HepG2 (cell line): Measurements from ENCODE around the gene NCOA7. TPM values are rescaled to one million over a fixed set of nuclear protein-coding genes. Genes with fewer than 3 reads are reported as not detected.

Source experiments
- CREM ChIP-seq, 2 experiments: sonication (generic) in 1 of 2; formaldehyde crosslinking in 1 of 2; IDR thresholded peaks; 2 replicates each; pipeline versions ENCODE4 v1.4.0 to v1.6.1; 2016 to 2020; ENCODE audit warnings: antibody characterized with exemption in 1 of 2, mild to moderate bottlenecking in 1 of 2, missing genetic modification reagents in 1 of 2
- FOXA3 ChIP-seq: IDR thresholded peaks from 2 replicates; pipeline ENCODE4 v1.6.1; 2016; ENCODE audit warnings: missing genetic modification reagents, missing compliant biosample characterization
- MIER2 ChIP-seq: IDR thresholded peaks from 2 replicates; pipeline ENCODE4 v1.6.1; 2016; ENCODE audit warnings: missing biosample characterization, missing genetic modification reagents
- MIXL1 ChIP-seq: IDR thresholded peaks from 2 replicates; pipeline ENCODE4 v1.6.1; 2016
- MTF2 ChIP-seq: sonication (generic); formaldehyde crosslinking; IDR thresholded peaks from 2 replicates; pipeline ENCODE4 v1.5.0; 2020; ENCODE audit warnings: missing genetic modification reagents, borderline replicate concordance
- MXI1 ChIP-seq: IDR thresholded peaks from 3 replicates; pipeline ENCODE4 v1.6.1; 2012; ENCODE audit warnings: low read depth, low read length, inconsistent platforms, borderline replicate concordance
- NCOA2 ChIP-seq: sonication (generic); formaldehyde crosslinking; IDR thresholded peaks from 2 replicates; pipeline ENCODE4 v1.8.0; 2022; ENCODE audit warnings: inconsistent platforms
- PHF5A ChIP-seq: IDR thresholded peaks from one replicate; pipeline ENCODE4 v1.6.1; 2018; ENCODE audit warnings: low read depth, missing genetic modification reagents; ENCODE audit not compliant: unreplicated experiment
- PITX1 ChIP-seq: sonication (generic); formaldehyde crosslinking; IDR thresholded peaks from 2 replicates; pipeline ENCODE4 v1.5.1; 2020; ENCODE audit warnings: mild to moderate bottlenecking, missing genetic modification reagents
- POGZ ChIP-seq: sonication (generic); formaldehyde crosslinking; IDR thresholded peaks from 2 replicates; pipeline ENCODE4 v1.4.0; 2020; ENCODE audit warnings: mild to moderate bottlenecking, missing genetic modification reagents
- RARG ChIP-seq: sonication (generic); formaldehyde crosslinking; IDR thresholded peaks from 2 replicates; pipeline ENCODE4 v1.4.0; 2020; ENCODE audit warnings: low read depth, mild to moderate bottlenecking, missing genetic modification reagents
- RFX1 ChIP-seq: fragments of 450-650 bp; IDR thresholded peaks from 2 replicates; pipeline ENCODE4 v1.6.1; 2017
- SALL1 ChIP-seq: sonication (generic); formaldehyde crosslinking; IDR thresholded peaks from 2 replicates; pipeline ENCODE4 v1.8.0; 2022; ENCODE audit warnings: mild to moderate bottlenecking, missing genetic modification reagents
- SAP130 ChIP-seq: IDR thresholded peaks from 2 replicates; pipeline ENCODE4 v1.6.1; 2016; ENCODE audit warnings: low read depth
- SOX6 ChIP-seq, 2 experiments: fragments of 450-650 bp in 1 of 2; sonication (generic) in 1 of 2; formaldehyde crosslinking in 1 of 2; IDR thresholded peaks; 2 replicates each; pipeline versions ENCODE4 v1.4.0 to v1.6.1; 2017 to 2020; ENCODE audit warnings: antibody characterized with exemption in 1 of 2, mild to moderate bottlenecking in 1 of 2, missing genetic modification reagents in 1 of 2
- ZMYM3 ChIP-seq: sonication (generic); formaldehyde crosslinking; IDR thresholded peaks from 2 replicates; pipeline ENCODE4 v1.5.1; 2020; ENCODE audit warnings: mild to moderate bottlenecking, missing genetic modification reagents
- ZNF790 ChIP-seq: sonication (generic); formaldehyde crosslinking; IDR thresholded peaks from 2 replicates; pipeline ENCODE4 v1.8.0; 2022; ENCODE audit warnings: missing genetic modification reagents, mild to moderate bottlenecking, borderline replicate concordance
- ZNF878 ChIP-seq: sonication (generic); formaldehyde crosslinking; IDR thresholded peaks from 2 replicates; pipeline ENCODE4 v1.8.1; 2023; ENCODE audit warnings: mild to moderate bottlenecking, missing genetic modification reagents, moderate library complexity
- polyA plus RNA-seq, 8 experiments: library from polyadenylated mRNA; depleted of rRNA in 3 of 8; stranded (reverse) in 7 of 8; unstranded in 1 of 8; fragments of >200 nt; fragmentation: Illumina TruSeq in 4 of 8; extraction: Trizol in 4 of 8; gene quantifications; 2 replicates each; pipeline versions ENCODE4 v1.2.1 to v1.2.3, GENCODE V29; 2011 to 2016; ENCODE audit warnings: low read depth in 4 of 8, missing spikeins in 1 of 8, mixed read lengths in 1 of 8; ENCODE audit not compliant: insufficient read depth in 1 of 8
- total RNA-seq, 5 experiments: library from RNA; depleted of rRNA; stranded (reverse); fragments of >200 nt; fragmentation: Illumina TruSeq; extraction: Trizol; gene quantifications; 2 replicates each; pipeline ENCODE4 v1.2.3, GENCODE V29; 2016; ENCODE audit warnings: low read depth in 1 of 5
- TF ChIP-seq, protein P1 (sequence below), 2 experiments: IDR thresholded peaks; 2 replicates each; pipeline ENCODE4 v1.6.1; 2011 to 2012; ENCODE audit warnings: low read length in 2 of 2, borderline replicate concordance in 1 of 2, low read depth in 1 of 2, mild to moderate bottlenecking in 1 of 2, moderate library complexity in 1 of 2
- TF ChIP-seq, protein P2 (sequence below): sonication (generic); formaldehyde crosslinking; IDR thresholded peaks from 2 replicates; pipeline ENCODE4 v1.4.0; 2020; ENCODE audit warnings: low read depth, mild to moderate bottlenecking, missing genetic modification reagents
- TF ChIP-seq, protein P3 (sequence below), 2 experiments: sonication (generic) in 1 of 2; formaldehyde crosslinking in 1 of 2; IDR thresholded peaks; 2 replicates each; pipeline versions ENCODE4 v1.4.0 to v1.6.1; 2016 to 2020; ENCODE audit warnings: borderline replicate concordance in 1 of 2, low read depth in 1 of 2, mild to moderate bottlenecking in 1 of 2, missing genetic modification reagents in 1 of 2

The NCOA7 gene
- total and polyA plus RNA-seq, 2 of the 13 experiments (the other 11 are each of a cell fraction or from before 2014, with no cell fraction given), result 13.6 to 20.8 TPM

DNA sequence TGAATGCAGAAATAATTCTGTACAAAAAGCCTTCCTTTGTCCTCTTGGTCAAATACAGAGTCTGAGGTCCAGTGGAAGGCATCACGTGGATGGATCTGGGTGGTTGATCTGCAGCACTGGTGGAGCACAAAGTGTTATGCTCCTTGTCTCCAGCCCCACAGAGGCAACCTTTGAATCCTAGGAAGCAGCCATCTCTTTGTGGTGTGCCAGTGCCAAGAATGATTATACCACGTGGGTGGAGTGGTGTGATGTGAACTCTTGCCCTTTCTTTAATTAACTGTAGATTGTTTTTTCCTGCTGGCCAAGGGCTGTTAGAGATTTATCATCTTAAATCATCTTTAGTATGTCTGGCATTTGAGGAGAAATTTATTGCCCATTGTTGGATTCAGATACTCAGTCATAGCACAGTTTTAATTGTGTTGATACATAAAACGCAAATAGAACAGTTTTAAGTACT lies 31.1 kb downstream of the NCOA7 start (continued):
- TF ChIP-seq, protein P1, sequence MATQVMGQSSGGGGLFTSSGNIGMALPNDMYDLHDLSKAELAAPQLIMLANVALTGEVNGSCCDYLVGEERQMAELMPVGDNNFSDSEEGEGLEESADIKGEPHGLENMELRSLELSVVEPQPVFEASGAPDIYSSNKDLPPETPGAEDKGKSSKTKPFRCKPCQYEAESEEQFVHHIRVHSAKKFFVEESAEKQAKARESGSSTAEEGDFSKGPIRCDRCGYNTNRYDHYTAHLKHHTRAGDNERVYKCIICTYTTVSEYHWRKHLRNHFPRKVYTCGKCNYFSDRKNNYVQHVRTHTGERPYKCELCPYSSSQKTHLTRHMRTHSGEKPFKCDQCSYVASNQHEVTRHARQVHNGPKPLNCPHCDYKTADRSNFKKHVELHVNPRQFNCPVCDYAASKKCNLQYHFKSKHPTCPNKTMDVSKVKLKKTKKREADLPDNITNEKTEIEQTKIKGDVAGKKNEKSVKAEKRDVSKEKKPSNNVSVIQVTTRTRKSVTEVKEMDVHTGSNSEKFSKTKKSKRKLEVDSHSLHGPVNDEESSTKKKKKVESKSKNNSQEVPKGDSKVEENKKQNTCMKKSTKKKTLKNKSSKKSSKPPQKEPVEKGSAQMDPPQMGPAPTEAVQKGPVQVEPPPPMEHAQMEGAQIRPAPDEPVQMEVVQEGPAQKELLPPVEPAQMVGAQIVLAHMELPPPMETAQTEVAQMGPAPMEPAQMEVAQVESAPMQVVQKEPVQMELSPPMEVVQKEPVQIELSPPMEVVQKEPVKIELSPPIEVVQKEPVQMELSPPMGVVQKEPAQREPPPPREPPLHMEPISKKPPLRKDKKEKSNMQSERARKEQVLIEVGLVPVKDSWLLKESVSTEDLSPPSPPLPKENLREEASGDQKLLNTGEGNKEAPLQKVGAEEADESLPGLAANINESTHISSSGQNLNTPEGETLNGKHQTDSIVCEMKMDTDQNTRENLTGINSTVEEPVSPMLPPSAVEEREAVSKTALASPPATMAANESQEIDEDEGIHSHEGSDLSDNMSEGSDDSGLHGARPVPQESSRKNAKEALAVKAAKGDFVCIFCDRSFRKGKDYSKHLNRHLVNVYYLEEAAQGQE (IDR thresholded peaks at IDR 0.05; ENCODE audit: borderline replicate concordance in 1 of 2, low read depth in 1 of 2, low read length in 2 of 2), result 0 out of 4 replicates have a peak, but pooled peaks of 1 of the 2 experiments have one; percentile 13
- TF ChIP-seq FOXA3 (CRISPR knock-in tag) (peak; percentile 55), MXI1 (0 out of 3 replicates have a peak, but pooled peaks have one; percentile 24), PITX1 (CRISPR knock-in tag) (peak; percentile 69; the same call in 1 of the 2 replicates), NCOA2 (CRISPR knock-in tag) (peak; percentile 58; the same call in 1 of the 2 replicates), CREM (IDR thresholded peaks at IDR 0.05) (peak; percentile 30; the same call in 1 of the 2 replicates), CREM (CRISPR knock-in tag; IDR thresholded peaks at IDR 0.05) (no peak), ZNF878 (peak; percentile 77; the same call in 1 of the 2 replicates), POGZ (CRISPR knock-in tag) (peak; percentile 91), SAP130 (CRISPR knock-in tag) (peak; percentile 76), ZMYM3 (CRISPR knock-in tag) (0 out of 2 replicates have a peak, but pooled peaks have one; percentile 40), MIXL1 (peak; percentile 27; the same call in 1 of the 2 replicates), MIER2 (CRISPR knock-in tag) (peak; percentile 62; the same call in 1 of the 2 replicates), SOX6 (IDR thresholded peaks at IDR 0.05) (no peak), SOX6 (CRISPR knock-in tag; IDR thresholded peaks at IDR 0.05) (peak; percentile 86), SALL1 (peak; percentile 93), ZNF790 (CRISPR knock-in tag) (no peak), RFX1 (no peak), MTF2 (CRISPR knock-in tag) (no peak), PHF5A (CRISPR knock-in tag) (no peak), RARG (peak; percentile 75; the same call in 1 of the 2 replicates)
- TF ChIP-seq, protein P2, sequence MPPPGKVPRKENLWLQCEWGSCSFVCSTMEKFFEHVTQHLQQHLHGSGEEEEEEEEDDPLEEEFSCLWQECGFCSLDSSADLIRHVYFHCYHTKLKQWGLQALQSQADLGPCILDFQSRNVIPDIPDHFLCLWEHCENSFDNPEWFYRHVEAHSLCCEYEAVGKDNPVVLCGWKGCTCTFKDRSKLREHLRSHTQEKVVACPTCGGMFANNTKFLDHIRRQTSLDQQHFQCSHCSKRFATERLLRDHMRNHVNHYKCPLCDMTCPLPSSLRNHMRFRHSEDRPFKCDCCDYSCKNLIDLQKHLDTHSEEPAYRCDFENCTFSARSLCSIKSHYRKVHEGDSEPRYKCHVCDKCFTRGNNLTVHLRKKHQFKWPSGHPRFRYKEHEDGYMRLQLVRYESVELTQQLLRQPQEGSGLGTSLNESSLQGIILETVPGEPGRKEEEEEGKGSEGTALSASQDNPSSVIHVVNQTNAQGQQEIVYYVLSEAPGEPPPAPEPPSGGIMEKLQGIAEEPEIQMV (CRISPR knock-in tag), result no peak
- TF ChIP-seq, protein P3, sequence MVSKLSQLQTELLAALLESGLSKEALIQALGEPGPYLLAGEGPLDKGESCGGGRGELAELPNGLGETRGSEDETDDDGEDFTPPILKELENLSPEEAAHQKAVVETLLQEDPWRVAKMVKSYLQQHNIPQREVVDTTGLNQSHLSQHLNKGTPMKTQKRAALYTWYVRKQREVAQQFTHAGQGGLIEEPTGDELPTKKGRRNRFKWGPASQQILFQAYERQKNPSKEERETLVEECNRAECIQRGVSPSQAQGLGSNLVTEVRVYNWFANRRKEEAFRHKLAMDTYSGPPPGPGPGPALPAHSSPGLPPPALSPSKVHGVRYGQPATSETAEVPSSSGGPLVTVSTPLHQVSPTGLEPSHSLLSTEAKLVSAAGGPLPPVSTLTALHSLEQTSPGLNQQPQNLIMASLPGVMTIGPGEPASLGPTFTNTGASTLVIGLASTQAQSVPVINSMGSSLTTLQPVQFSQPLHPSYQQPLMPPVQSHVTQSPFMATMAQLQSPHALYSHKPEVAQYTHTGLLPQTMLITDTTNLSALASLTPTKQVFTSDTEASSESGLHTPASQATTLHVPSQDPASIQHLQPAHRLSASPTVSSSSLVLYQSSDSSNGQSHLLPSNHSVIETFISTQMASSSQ (IDR thresholded peaks at IDR 0.05; ENCODE audit: low read depth), result no peak
- TF ChIP-seq, protein P3 (CRISPR knock-in tag; IDR thresholded peaks at IDR 0.05; ENCODE audit: borderline replicate concordance), result peak; percentile 39; the same call in 1 of the 2 replicates
